Hematopoietic multipotent progenitor cell treated with erythropoietin and hydrocortisone succinate and interleukin-3 and kit ligand, for 15 days (in vitro differentiated cells): Measurements from ENCODE around the gene NHEJ1.

Experiments used
- DNase-seq: peaks from one replicate; pipeline ENCODE4 v3.0.0-alpha.2; 2015; ENCODE audit warnings: low spot score

The NHEJ1 gene

DNA sequence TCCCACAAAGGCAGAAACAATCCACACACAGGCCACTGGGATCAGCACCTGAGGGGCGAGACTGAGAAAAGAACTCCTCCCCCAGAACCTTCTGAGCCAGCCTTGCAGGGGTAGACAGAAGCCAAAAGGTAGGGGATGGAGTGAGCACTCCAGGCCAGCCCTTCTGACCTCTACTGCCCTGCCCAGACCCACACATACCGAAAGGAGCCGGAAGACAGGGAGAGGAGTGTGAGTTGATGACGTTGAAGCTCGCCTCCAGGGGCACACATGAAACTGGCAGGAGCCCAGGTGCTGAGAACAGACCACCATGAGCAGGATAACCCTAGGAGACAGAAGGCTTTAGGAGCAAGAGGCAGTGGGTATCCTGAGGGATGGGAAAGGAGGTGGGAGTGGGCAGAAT is 7.4 kb upstream of the NHEJ1 start:
- DNase-seq: no peak

DNA sequence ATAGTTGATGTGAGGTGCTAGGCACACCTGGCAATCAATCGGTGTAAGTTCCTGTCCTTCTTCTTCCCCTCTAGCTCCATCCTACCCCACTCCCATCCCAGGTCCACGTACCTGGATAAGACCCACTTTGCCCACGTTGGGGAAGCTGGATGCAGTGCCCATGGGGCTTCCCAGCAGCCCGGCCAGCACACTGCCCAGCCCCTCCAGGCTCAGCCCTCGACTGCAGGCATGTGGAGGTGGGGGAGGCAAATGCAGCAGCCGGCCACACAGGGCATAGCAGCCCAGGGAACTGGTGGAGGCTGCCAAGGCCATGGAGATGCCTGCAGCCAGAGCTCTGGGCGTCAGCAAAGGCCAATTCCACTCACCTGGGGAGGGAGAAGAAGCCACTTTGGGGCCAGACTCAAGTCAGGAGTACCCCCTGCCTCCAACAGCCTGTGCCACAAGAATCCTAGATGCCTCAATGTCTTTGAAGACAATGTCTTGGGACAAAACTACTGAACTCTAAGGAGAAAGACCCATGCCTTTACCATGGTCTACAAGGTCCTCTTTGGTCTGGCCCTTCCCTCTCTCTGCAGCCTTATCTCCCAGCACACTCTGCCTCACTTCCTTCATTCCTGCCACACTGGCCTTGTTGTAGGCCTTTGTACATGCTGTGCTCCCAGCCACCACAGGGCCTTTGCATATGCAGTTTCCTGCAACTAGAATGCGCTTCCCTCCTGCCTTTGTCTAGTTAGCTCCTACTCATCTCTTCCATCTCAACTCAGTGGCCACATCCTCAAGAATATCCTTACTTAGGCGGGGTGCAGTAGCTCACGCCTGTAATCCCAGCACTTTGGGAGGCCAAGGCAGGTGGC is 4.7 kb upstream of the NHEJ1 start:
- DNase-seq: no peak

DNA sequence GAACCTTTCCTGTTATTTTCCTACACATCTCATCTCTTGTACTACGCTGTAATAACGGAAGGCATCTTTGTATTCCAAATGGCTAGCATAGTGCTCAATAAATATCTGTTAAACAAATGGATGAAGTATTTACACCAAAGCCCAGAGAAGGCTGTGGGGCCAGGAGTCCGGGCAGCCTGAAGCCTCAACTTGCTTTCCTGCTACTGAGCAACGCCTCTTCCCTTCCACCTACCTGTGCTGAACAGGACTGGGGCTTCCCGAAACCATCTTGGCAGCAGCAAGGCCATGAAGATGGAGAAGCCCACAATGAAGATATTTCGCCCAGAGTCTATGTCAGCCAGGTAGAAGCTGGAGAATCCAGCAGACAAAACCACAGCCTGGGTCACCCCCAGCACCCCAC is 2.5 kb upstream of the NHEJ1 start:
- DNase-seq: no peak

DNA sequence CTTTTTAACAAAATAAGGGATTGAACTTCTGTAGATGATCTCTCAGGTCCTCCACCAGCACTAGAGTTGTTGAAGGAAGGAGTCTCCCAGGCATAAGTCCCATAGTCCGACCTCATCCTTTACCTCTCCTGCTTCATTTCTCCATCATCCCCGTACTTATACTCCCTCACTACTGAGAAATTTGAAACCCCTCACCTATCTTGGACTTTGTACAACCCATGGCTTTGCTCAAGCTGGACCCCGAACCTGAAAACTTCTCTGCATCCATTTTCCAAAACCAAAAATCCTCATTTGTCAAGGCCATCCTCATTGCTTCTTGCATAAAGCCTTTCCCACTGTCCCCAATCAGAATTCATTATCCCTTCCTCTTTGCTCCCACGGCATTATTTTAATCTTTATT is 482 bp upstream of the NHEJ1 start:
- DNase-seq: no peak

DNA sequence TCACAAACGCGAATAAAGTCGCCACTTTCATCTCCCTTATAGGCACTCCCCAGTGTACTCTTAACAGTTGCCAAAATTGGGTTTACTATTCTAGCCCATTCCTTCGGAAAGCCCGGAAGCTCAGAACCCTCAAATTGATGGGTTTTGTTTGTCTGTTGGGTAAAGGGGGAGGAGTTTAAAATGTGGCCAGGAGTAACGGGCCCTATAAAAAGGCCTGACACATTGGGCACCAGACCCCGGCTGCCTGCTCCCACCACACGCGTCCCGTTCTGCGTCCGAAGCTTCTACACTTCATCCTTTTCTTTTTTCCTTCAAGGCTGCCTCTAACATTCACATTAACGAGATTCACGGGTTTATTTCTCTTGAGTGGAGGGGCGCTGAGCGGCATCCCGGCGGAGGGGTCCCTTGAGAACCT is 837 bp downstream of the NHEJ1 start:
- no peak for DNase-seq

DNA sequence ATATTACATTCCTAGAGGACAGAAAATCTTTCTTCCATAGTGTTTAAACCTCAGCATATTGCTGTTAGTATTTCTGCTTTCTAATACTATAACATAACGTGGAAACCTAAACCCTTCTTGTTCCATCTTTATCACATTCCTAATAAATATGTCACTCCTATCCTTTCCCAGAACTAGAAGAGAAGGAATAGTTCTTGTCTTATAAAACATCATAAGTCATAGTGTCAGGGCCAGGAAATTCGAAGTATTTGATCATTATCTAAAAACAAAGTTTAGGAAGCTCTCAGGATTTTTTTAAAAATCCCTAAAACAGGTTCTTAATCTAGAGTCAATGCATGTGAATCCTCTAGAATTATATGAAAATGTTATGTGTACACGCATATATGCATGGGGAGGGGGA is 2.0 kb downstream of the NHEJ1 start:
- DNase-seq: no peak

DNA sequence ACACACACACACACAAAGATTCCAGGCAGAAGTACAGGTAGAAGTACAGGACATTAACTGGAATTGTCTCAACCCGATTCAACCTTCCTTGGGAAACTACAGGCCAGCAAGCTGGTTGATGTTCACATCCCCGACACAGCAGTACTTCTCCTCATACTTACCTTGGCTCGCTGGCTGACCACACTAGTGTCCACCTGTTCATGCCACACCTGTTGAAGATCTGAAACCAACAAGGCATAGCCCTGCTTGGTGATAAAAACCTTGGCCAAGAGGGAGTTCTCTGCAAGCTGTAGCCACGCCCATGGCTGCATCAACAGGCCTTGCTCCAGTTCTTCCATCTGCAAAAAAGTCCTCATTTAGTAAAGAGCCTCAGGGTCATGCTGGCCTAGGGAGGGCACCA is 2.6 kb downstream of the NHEJ1 start:
- no peak for DNase-seq

DNA sequence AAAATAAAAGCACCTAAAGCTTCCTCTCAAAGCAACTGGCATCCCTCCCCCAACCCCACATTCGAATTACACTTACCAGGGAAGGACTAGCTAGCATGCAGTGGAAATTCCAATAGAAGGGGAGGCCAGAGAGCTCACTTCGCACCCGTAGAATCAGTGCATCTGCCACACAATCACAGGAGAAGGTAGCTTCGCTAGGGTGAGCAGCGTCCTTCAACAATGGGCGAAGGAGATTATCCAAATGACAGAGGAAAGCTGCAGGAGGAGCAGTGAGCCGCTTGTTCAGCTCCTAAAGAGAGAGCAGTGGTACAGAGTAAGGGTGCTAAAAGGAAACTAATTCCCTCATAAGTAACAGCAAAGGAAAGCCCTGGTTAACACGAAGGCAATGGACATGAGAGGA is 3.2 kb downstream of the NHEJ1 start:
- DNase-seq: no peak

DNA sequence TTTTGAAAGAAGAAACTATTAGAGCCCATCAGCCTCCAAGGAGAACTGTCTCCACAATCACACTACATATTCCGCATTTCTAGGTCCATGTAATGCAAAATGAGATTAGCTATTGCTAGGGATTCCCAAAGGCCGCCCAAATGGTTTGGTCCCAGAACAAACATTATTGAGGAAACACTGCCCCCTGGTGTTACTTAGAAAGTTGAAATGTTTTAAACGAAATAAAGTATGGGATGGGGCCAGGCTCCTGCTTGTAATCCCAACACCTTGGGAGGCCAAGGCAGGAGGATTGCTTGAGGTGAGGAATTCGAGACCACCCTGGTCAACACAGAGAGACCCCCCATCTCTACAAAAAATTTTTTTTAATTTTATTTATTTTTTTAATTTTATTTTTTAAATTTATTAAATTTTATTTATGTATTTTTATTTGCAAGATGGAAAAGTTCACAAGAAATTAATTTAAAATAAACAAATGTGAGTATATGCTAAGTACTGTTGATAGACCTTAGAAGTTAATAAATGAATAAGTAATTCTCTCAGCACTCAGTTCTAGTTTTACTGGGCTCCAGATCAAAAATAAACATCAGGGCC is 5.5 kb downstream of the NHEJ1 start:
- peak; percentile 86 for DNase-seq

DNA sequence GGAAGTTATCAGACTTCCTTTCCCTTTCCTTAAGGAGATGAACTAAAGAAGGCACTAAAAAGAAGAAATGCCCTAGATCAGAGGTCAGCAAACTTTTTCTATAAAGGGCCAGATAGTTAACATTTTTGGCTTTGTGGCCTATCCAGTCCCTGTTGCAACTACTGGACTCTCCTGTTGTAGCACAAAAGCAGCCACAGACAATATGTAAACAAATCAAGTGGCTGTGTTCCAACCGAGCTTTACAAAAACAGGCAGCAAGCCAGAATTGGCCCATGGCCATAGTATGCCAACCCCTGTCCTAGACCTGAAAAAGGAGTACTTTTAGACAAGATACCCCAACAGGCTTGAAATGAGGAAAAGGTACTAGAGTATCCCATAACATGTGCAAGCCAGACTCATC is 10.9 kb downstream of the NHEJ1 start:
- DNase-seq: no peak

DNA sequence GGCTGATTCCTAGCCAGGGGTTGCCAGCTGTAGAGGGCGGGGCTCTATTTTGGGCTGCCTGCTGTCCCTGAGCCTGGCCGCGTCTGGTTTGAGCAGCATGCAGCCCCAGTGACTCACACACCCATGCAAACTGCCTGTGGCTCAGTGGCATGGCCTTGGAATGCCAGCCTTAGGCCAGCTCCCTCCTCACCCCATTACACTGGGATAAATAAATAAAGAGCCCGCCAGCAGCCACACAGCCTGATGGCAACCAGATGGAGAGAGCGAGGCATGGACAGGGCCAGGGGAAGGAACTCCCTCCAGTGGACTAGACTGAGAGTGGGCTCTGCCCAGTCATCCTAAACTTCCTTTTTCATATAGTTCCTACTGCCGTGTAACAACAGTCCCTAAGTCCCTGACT is 18.3 kb downstream of the NHEJ1 start:
- DNase-seq: no peak

DNA sequence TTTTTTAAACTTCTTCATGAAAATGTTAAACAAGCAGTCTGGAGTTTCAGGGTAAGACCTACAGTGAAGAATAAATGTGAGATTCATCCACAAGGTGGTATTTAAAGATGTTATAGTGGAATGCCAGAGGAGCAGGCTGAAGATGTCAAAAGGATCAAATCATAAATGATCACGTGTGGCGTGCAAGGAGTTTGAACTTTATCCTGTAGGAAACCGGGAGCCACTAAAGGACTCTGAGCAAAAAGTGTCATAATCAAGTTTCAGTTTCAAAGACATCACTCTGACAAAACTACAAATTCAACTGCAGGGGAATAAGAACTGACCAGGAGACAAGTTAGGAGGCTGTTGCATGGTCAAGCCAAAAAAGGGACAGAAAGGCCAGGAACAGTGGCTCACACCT is 19.9 kb downstream of the NHEJ1 start:
- DNase-seq: no peak

DNA sequence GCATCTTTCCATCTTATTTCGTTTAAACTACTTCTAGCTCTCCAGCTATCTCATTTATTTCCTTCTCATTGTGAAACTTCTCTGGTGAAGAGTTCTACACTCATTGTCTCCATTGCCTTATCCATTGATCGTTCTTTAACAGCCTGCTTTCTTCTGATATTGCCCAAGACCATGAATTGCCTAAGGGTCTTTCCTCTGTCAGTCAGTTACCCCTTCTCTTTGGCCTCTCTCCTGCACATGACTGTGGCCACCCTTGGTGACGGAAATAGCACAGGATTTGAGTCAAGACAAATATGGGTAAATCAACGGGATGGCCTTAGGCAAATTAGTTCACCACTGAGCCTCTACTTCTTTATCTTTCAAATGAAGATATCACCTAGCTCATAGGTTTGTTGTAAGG is 26.6 kb downstream of the NHEJ1 start:
- DNase-seq: no peak

DNA sequence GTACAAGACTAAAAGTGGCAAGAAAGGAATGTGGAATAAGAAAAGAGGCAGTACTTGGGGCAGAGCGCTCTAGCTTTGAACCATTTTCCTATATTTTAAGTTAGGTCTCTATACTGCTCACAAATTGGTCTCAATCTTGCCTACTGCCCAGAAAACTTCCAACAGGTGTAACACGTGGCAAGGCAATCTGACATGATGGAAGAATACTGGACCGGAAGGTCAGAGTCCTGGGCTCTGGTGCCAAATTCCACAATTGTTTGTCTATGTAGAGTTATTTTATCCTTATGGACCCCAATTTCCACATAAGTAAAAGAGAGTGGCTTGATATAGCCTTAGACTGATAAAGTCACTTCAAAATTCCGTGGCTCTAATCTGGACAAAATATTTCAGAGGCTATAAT is 28.9 kb downstream of the NHEJ1 start:
- DNase-seq: no peak

DNA sequence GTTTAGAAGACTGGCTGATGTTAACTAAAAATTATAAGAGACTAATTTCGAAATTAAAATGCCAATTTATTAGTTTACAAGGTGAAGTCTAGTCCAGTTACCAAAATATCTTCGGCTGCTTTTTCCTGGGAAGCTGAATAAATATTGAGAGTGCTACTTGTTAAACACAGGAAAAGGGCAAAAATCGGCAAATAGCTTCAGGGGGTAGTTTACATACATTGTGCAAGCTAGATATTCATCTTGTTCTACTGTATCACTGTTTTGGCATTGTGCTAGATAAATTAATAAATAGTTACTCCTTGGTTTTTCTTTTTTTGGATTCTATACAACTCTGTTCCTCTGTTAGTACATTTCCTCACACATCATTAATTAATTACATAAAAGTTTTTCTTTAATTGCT is 29.3 kb downstream of the NHEJ1 start:
- DNase-seq: no peak

DNA sequence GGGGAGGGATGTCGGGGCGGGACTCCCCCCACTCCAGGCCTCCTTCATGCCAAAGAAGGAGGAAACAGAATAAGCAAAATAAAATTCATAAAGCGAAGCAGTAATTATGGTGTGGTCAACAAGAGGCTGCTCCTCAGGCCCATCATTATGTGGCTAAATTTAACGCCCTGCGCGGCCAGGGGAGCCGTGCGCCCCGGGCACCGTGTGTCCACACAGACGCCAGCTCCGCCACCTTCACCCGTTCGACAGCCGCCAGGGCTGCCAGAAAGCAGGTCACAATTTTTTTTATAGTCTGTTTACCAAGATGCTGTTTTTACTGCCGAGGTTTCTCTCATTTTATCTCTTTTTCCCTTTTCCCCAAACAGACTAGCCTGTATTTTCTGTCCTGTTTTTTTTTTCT is 31.0 kb downstream of the NHEJ1 start:
- no peak for DNase-seq

DNA sequence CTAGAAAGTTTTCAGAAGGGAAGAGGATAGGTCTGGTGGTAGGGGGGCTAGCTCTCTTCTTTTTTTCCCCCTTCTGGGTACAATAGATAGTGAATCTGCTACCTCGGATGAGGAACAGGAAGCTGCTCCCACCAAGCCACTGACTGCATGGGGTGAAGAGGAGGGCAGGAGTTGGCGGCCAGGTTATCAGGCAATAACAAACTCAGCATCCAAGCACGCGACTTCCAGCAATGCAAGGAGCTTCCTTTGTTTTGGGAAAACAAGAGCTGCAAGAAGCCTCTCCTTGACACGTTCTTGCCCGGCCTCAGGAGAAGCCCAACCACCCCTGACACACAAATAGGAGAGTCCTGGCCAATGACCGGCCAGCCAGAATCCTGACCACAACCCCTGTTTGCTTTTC is 32.2 kb downstream of the NHEJ1 start:
- no peak for DNase-seq

DNA sequence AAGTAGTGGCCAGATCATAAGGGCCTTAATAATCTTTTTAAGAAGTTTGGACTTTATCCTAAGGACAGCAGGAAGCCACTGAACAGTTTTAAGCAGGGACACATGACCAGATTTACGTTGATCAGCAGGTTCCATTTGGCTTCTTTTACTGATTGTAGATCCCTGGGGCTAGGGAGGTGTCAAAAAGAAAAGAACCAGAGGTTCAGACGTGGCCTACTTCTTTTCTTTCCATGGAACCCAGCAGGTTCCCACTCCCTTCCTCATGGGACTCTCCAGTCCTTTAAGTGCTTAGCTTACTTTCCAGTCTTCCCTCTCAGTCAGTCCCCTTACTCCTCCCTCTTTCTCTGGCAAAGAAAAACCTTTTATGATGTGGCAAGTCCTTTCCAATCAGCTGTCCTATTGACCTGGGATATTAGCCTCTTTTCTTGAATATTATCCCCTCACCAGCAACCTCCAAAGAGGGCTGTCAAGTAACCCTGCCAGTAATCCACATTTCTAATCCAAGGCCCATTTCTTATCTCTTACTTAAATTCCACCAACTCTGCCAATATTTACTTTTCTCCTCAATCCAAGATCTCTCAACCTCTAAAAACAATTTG is 33.5 kb downstream of the NHEJ1 start:
- no peak for DNase-seq

DNA sequence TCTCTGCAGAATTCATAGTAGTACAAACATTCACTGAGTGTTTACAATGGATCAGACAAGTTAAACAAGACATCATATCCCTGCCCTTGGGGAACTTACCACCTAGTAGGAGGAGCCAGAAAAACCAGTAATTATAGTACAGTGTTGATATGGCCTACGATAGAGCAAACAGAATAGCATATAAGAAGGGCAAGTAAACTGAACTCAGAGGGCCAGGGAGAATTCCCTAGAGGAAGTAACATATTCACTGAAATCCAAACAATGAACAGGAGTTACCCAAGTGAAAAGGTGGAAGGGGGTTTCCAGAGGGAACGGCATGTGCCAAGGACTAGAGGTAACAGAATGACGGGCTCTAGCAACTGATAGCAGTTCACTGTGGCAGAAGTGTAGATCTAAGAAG is 34.1 kb downstream of the NHEJ1 start:
- DNase-seq: no peak

DNA sequence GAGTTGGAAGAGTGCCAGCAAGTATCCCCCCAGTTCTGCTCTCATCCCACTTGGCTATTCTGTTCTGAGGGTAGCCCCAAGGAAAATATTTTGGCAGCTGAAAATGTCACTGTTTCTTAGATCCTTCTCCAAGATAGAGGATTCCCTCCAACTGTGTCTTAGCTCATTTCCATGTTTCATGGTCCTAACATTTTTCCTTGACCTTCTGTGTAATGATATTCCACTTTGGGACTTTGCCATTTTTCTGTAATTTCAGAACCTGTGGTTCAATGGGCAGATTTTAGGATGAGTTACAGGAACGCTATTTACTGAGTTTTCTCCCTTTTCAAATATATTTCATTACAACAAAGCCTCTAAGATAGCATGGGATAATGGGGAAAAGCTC is 34.7 kb downstream of the NHEJ1 start:
- DNase-seq: no peak

DNA sequence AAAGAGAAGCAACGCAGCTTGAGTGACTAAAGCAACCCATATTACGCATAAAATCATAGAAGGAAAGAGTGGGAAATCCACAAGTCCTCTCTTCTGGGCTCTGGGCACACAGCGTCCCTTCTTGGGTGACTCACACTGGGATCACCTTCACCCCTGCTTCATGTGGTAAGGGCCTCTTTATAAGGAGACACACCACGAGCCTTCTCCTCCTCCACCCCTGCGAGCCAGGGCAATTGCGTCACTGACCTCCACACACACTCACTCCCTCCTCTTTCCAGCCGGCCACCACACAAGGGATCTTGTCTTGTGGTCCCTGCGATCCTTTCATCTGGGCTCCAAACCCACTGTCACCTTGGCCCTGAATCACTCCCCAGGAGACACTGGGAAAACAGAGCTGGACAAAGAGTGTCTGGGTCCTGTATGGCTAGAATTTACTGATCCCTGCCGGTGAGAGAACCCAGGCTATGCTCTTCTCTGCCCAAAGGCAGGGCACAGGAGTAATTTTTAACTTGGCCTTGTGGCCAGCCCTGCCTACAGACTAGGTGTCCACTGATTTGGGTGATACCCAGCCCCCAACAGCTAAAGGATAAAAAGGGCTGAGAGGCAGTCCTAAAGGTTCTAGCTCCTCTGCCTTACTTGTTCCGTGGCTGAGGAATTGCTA is 35.3 kb downstream of the NHEJ1 start:
- DNase-seq: no peak

DNA sequence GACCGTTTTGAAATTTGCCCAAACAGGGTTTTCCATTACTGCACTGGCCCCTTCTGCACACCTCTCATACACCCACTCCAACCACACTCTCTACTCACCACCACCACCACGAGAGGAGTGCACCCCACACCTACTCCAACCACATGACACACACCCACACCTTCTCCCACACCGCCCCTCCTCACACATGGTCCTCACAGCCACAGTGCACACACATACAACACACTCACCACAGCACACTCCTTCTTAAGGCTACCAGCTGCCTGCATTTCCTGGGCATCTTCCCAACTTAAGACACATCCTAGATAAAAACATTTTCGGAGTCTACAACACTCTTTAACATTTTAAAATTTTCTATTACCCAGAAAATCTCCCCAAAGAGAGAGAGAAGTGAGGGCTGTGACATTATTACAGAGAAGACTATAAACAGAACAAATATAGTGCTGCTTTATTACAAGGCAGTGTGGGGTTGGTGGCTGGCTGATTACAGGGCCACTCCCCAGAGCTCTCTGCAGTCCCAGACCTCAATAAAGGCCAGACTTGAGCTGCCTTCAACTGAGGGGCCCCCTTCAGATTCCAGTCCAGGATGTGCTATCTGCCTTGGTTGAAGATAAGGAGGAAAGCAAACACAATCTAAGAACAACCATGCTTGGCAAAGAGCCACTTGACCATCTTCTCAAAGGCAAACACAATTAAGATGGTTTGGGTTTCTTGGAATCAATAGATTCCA is 36.1 kb downstream of the NHEJ1 start:
- DNase-seq: no peak
